T-helper 1 cell treated with Interleukin-12 subunit alpha and Interleukin-12 subunit beta and Interleukin-4 antibody, amounts not matched to agents 30 ng/mL and 1 ng/mL, for 36 hours (primary cell): ENCODE results near the gene CENPF. TPM values are rescaled to one million over a fixed set of nuclear protein-coding genes. Genes with fewer than 3 reads are reported as not detected.
"Not testable (repeated sequence)": the region's sequence is repeated elsewhere in the genome, so short reads cannot be mapped to it uniquely, and the experiment has no call there.

Experiments used
- intact Hi-C: fragments of 100-400 bp; cut with micrococcal nuclease; formaldehyde crosslinking; loops from one replicate; pipeline ENCODE4 v1.15.1; 2024
- total RNA-seq: library from RNA; stranded (reverse); gene quantifications from 2 replicates; pipeline ENCODE4 v1.2.3, GENCODE V29; 2022

Gene CENPF
- total RNA-seq, 1 donor from 2014 or later = 78.4 TPM

DNA sequence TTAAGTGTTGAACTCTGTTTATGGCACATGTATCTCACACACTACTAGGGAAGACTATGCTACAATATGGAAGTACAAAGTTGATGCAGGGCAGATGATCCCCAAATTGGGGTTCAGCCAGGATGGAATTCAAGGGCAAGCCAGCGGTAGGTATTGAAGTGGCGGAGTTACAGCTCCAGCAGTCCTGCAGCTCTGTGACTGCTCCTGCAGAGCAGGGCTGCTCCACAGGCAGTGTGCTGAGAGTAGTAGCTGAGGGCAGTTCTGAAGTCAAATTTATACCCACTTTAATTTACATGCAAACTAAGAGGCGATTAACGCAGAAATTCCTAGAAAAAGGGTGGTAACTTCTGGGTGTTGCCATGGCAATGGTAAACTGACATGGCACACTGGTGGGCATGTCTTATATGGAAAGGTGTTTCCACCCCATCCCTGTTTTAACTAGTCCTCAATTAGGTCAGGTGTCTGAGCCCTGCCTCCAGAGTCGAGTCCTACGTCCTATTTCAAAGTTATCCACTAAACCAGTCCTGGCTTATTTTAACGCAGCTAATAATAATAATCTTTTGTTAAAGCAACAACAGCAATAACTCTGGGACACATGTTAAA is 20.6 kb upstream of the CENPF start:
- intact Hi-C loops = no loop called here

DNA sequence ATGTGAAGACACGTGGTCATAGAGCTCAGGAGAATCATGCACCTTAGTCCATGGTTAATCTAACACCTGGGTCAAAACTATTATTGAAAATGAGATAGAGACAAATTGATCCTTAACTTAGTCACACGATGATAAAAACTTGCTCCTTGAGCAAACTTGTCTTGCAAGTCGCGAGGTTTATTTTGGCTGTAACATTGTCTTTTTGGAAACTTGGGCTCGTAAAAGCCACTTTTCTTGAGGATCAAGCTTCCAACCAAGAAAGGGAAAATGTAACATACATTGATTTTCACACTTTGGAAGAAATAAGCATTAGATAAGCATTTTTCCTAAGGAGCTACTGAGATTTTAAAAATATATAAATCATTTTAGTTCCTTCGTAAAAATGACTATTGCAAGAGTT is 19.9 kb upstream of the CENPF start:
- intact Hi-C loops = no loop called here

- intact Hi-C loops = loop anchor here (1.0 kb wide), 1 partner anchor 942 kb away; no protein-coding TSS in a partner anchor
Observed at GRCh38 chr1:214583824-214584554, 19.0 kb upstream of the CENPF start.

DNA sequence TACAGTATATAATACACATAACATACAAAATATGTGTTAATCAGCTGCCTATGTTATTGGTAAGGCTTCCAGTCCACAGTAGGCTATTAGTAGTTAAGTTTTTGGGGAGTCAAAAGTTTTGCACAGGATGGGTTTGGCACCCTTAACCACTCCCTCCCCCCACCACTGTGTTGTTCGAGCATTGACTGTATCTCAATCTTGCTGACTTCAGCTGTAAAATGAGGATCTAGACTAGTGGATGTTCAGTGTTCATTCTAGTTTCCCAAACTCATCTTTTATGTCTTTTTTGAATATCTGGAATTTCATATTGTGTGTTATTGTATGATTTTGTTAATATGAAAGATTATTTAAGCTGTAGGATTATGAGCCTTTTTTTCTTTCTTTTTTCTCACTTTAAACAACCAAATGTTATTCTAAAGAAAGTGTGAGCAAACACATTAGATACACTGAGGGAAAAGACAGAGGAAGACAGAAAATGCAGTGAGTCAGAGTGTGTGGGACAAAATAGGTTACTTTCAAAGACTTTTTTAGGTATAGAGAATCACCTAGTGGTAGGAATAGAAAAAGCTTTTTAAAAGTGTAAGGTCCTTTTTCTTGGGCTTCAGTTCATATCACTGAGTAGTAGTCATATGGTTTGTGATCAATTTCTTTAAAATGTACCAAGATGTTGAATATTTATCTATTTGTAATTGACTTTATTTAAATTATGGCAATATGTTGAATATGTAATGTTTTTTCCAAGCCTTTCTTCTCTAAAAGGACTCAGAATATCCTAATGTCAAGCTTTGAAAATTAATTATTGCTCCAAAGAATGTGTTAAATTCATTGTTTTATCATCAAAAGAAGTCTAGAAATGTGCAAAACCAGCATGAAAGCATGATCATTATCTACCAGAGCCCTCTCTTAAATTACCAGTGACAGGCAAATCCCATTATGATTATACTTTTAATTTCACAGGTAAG is 17.9 kb upstream of the CENPF start:
- intact Hi-C loops = loop anchor here (1.0 kb wide), 5 partner anchors 197 to 941 kb away; no protein-coding TSS in a partner anchor

DNA sequence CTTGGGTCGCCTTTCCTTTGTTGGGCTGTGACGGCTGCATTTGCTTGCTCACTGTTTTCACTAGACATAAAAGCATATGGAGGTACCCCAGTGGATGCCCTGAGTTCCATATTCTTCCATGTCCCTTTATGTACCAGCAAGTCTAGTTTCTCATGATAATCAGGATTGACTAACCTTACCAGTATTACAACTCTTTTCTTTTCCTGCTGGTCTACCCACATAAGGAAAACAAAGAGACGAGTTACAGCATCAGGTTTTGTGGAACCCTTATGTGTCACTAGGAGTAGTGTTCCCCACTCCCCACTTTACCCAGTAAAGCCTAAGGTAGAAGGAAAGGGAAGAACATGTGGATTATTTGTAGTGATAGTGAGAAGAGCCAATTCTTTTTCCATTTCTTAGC is 16.4 kb upstream of the CENPF start:
- intact Hi-C loops = no loop called here

DNA sequence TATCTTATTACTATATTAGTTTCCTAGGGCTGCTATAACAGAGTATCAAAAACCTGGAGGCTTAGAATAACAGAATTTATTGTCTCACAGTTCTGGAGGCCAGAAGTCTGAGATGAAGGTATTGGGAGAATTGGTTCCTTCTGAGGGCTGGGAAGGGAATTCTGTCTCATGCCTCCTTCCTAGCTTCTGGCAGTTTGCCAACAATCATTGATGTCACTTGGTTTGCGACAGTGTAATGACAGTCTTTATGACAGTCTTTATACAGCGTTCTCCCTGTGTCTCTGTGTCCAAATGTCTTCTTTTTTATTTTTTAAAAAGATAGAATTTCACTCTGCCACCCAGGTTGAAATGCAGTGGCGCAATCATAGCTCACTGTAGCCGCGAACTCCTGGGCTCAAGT is 15.8 kb upstream of the CENPF start:
- intact Hi-C loops = no loop called here

DNA sequence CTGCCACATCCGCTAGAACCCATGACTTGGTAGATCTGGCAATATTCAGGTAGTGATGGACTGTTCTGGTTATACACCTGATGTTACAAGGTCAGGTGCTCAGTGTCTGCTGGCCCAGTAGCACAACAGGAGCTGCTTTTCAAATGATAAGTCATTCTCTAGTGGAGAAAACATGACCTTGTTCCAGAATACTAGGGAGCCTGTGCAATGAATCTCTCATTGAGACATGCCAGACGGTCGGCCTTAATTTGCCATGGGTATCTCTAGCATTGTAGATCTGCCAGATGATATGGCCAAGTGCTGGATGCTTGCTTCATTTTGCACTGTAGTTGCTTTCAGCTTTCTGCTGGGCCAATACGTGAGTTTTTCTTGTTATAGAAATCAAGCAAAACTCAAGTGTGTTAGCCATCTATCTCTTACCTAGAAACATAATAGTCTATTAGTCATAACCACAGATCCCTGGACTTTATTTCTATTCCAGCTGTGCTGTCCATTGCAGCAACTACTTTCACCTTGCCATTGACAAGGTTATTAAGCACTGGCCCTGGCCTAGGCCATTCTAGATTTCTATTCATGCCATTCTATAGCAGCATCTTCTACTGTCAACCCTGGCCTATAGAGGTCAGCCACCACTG is 13.9 kb upstream of the CENPF start:
- intact Hi-C loops = no loop called here

DNA sequence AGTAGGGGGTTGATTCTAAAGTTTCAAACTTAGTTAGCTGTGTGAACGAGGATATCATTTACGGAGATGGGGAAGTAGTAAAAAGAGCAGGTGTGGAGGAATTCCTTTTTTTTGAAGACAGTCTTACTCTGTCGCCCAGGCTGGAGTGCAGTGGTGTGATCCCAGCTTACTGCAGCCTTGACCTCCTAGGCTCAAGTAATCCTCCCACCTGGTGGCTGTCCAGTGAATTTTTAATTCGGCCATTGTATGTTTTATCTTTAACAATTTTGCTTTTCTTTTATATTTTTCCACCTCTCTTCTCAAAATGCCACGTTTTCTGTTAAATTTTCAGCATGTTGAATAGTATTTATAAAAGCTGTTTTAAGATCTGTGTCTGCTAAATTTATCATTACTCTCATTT is 12.3 kb upstream of the CENPF start:
- intact Hi-C loops = no loop called here

DNA sequence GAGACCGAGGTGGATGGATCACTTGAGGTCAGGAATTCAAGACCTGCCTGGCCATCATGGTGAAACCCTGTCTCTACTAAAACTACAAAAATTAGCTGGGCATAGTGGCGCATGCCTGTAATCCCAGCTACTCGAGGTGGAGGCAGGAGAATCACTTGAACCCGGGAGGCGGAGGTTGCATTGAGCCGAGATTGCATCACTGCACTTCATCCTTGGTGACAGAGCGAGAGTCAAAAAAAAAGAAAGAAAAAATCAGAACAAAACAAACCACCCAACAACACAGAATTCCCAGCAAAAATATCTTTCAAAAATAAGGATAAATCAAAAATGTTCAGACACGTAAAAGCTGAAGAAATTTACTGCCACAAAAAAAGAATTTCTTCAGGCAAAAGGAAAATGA is 11.1 kb upstream of the CENPF start:
- intact Hi-C loops = not testable (repeated sequence)

DNA sequence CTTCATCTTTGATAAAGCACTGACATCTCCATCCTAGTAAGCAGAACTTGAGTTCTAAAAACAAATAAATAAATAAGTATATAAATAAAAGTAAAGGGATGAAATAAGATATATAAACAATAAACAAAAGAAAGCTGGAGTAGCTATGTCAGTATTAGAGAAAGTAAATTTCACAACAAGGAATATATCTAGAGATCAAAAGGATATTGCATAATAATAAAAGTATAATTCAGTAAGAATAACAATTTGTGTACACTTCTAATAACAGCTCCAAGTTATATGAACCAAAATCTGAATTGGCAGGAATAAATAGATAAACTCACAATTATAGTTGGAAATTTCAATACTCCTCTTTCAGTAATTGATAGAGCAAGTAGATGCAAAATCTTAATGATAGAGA is 9.8 kb upstream of the CENPF start:
- intact Hi-C loops = no loop called here

DNA sequence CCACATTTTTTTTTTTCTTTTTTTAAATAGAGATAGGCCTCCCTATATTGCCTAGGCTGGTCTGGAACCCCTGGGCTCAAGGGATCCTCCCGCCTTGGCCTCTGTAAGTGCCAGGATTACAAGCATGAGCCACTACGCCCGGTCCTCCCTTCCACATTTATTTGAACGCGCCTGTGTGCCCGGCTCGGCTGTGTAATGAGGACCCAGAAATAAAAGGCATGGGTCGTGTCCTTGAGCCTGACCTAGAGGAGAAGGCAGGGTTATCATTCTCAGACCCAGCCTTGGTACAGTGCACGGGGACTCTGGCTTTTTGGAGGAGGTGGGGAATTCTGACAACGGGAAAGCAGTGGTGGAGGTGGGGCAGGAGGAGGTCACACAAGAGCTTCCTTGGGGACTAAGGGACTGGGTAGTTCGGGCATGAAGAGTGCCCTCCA is 841 bp downstream of the CENPF start:
- intact Hi-C loops = loop anchor here (1.0 to 10.0 kb wide), 10 partner anchors 10 to 1813 kb away; partner anchors contain the start of genes ANGEL2, FLVCR1, NSL1 and TATDN3

GRCh38 chr1:214604523-214604922 is 1.5 kb downstream of the CENPF start:
- intact Hi-C loops = loop anchor here (10.0 kb wide), 2 partner anchors 1590 to 1750 kb away; partner anchors contain the start of genes ANGEL2 and FLVCR1

DNA sequence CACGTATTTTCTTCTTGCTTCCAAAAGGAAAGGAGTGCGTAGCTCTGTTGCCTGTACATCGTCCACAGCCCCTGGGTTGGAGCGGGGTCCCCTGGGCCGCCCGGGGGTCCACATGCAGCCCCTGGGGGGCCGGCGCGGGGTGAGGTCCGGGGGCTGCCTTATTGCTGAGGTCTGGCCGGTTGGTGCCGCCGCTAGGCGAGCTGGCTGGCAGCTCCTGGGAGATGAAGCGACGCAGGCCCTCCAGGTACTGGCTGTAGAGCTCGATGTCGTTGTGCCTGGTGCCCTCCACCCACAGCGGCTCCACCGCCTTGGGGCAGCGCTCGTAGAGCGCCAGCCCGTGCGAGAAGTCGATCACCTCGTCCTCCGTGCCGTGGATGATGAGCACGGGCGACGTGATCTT is 2.5 kb downstream of the CENPF start:
- intact Hi-C loops = loop anchor here (10.0 kb wide), 2 partner anchors 1591 to 1751 kb away; partner anchors contain the start of genes ANGEL2 and FLVCR1

DNA sequence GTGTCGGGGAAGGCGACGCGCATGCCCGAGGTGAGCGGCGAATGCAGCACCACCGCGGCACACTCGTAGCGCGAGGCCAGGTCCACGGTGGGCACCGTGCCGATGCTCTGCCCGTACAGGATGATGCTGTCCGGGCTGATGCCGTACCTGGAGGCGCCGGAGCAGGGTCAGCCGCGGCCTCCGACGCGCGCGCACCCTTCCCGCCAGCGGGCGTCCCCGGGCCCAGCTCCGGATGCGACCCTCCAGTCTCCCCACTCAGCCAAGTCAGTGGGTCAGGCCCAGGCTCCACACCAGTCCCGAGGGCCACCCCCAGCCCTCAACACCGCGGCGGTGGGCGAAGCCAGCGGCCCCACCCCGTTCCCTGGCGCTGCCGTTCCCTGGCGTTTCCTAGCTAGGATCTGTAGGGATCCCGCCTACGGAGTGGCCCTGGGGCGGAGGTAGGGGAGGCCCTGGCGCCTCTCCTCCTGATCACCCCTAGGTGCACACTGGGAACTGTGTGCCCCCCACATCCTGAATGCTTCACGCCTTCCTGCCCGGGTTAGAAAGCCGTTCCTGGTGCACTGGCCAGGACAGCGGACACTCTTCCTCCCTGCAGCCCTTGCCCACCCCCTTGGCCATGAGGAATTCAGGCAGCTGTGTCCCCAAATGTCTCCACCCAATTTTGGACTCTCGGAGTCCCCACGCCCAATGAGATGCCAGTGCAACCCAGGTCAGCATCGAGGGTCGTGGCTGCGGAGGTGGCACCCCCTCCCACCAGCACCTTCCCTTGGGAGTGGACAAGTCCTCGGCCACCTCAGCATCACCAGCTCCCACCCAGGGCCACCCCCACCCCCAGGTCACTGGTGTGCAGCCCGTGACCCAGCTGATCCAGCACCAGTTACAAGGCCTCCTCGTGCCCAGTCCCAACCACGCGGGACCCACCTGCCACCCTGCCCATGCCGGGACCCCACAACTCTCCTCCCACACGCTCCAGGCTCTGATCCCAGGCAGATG is 3.2 kb downstream of the CENPF start:
- intact Hi-C loops = loop anchor here (10.0 kb wide), 2 partner anchors 1591 to 1751 kb away; partner anchors contain the start of genes ANGEL2 and FLVCR1

GRCh38 chr1:214607492-214608215 is 4.7 kb downstream of the CENPF start:
- intact Hi-C loops = loop anchor here (10.0 kb wide), 2 partner anchors 1593 to 1753 kb away; partner anchors contain the start of genes ANGEL2 and FLVCR1

- intact Hi-C loops = loop anchor here (10.0 kb wide), 2 partner anchors 1593 to 1753 kb away; partner anchors contain the start of genes ANGEL2 and FLVCR1
Observed at GRCh38 chr1:214608216-214608783, 5.3 kb downstream of the CENPF start.

GRCh38 chr1:214608817-214609216 is 5.8 kb downstream of the CENPF start:
- intact Hi-C loops = loop anchor here (10.0 kb wide), 2 partner anchors 1594 to 1754 kb away; partner anchors contain the start of genes ANGEL2 and FLVCR1

DNA sequence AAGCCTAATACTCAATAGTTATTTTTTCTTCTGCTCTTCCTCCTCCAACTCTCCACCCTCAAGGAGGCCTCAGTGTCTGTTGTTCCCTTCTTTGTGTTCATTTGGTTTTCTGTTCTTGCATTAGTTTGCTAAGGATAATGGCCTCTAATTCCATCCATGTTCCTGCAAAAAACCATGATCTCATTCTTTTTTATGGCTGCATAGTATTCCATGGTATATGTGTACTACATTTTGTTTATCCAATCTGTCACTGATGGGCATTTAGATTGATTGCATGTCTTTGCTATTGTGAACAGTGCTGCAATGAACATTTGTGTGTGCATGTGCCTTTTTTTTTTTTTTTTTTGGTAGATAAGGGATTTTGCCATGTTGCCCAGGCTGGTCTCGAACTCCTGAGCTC is 6.7 kb downstream of the CENPF start:
- intact Hi-C loops = loop anchor here (10.0 kb wide), 2 partner anchors 1595 to 1755 kb away; partner anchors contain the start of genes ANGEL2 and FLVCR1
